Measurements from ENCODE around the gene ACSS1.

The ACSS1 gene
- long read RNA-seq, full-length matches to known transcripts: 29 of 79 reads
- long read RNA-seq, partial matches to known transcripts: 32 of 79 reads
- long read RNA-seq, other reads (novel, unspliced or antisense): 18 of 79 reads

DNA sequence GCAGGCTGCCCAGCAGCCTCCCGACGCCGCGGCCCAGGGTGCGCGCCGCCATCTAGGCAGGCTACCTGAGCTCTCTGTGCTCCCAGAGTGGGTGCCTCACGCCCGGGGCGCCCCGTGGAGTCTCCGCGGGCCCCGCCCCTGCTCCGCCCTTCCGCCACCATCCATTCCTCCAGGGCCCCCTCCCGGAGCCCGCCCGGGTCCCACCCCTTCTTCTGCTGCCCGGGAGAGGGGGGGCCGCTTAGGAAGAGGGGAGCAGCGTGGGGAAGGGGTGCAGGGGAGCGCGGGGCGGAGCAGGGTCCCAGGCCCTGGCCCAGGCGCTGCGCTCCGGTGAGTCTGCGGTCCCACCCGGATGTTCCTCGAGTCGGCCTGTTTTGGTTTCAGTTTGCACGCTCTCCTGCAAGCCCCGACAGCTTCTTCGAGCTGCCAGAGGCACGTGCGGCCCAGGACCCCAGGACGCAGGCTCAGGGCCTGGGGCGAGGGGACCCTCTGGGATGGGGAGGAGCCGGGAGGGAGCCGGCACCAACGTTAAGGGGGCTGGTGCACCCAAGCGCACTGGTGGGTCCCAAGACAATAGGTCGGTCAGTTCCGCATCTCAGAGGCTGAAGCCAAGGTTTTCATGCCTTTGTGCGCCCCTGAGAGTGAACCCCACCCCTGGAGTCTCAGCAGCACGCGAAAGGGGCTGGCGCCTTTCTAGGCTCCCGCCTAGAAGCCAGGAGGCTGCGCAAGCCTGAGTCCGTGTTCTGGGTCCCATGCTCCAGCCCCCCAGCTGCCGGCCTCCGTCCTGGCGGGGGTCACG is at the start of gene ACSS1:
Gene ACSS1, minus strand, starts transcription at position 89 of the 796 bp plus-strand sequence. Its CDS starts 37 bp downstream, at position 52.
- DNase-seq (ENCODE audit: low read depth in 1 of 2, low spot score in 1 of 2): peak in 1 of 2 experiments; percentile 43
- Histone ChIP-seq H3K27ac (replicated peaks) (peak within 1 kb of the TSS; percentile 80), H3K27me3 (ENCODE audit: insufficient read depth, poor library complexity, severe bottlenecking) (no peaks in the 10 kb centered on the region), H3K4me3 (replicated peaks; ENCODE audit: insufficient read depth, low read length) (peak within 1 kb of the TSS; percentile 50)
- TF ChIP-seq GABPA (IDR thresholded peaks at IDR 0.05; ENCODE audit: low read depth): no peak
- TF ChIP-seq, protein P1, sequence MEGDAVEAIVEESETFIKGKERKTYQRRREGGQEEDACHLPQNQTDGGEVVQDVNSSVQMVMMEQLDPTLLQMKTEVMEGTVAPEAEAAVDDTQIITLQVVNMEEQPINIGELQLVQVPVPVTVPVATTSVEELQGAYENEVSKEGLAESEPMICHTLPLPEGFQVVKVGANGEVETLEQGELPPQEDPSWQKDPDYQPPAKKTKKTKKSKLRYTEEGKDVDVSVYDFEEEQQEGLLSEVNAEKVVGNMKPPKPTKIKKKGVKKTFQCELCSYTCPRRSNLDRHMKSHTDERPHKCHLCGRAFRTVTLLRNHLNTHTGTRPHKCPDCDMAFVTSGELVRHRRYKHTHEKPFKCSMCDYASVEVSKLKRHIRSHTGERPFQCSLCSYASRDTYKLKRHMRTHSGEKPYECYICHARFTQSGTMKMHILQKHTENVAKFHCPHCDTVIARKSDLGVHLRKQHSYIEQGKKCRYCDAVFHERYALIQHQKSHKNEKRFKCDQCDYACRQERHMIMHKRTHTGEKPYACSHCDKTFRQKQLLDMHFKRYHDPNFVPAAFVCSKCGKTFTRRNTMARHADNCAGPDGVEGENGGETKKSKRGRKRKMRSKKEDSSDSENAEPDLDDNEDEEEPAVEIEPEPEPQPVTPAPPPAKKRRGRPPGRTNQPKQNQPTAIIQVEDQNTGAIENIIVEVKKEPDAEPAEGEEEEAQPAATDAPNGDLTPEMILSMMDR (IDR thresholded peaks at IDR 0.05; ENCODE audit: insufficient read depth, low read length): no peak
- no peak for TF ChIP-seq POLR2AphosphoS5 (IDR thresholded peaks at IDR 0.05; ENCODE audit: low read depth)
- TF ChIP-seq, protein P2, sequence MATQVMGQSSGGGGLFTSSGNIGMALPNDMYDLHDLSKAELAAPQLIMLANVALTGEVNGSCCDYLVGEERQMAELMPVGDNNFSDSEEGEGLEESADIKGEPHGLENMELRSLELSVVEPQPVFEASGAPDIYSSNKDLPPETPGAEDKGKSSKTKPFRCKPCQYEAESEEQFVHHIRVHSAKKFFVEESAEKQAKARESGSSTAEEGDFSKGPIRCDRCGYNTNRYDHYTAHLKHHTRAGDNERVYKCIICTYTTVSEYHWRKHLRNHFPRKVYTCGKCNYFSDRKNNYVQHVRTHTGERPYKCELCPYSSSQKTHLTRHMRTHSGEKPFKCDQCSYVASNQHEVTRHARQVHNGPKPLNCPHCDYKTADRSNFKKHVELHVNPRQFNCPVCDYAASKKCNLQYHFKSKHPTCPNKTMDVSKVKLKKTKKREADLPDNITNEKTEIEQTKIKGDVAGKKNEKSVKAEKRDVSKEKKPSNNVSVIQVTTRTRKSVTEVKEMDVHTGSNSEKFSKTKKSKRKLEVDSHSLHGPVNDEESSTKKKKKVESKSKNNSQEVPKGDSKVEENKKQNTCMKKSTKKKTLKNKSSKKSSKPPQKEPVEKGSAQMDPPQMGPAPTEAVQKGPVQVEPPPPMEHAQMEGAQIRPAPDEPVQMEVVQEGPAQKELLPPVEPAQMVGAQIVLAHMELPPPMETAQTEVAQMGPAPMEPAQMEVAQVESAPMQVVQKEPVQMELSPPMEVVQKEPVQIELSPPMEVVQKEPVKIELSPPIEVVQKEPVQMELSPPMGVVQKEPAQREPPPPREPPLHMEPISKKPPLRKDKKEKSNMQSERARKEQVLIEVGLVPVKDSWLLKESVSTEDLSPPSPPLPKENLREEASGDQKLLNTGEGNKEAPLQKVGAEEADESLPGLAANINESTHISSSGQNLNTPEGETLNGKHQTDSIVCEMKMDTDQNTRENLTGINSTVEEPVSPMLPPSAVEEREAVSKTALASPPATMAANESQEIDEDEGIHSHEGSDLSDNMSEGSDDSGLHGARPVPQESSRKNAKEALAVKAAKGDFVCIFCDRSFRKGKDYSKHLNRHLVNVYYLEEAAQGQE (IDR thresholded peaks at IDR 0.05; ENCODE audit: insufficient replicate concordance, low read depth): no peak
- no peak for TF ChIP-seq SPI1 (IDR thresholded peaks at IDR 0.05; ENCODE audit: borderline replicate concordance, low read depth)

DNA sequence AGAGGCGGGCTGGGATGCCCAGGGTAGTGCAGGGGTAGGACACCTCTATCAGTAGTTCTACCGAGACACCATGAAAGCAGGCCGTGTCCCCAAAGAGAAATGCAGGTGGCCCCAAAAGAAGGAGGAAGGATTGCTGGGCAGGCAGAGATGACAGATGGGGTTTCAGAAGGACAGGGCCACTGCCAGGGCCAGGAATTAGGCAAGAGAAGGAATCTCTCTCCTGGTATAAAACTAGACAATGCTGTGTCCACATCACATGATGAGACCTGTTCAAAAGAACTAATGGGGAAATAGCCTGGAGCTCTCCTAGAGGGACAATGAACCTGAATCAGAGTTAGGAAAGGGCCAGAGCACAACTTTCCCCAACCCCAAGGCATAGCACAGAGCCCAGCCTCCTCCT is 45.6 kb upstream of the ACSS1 start:
- no peak overlapping the region for H3K27ac ChIP-seq (replicated peaks)
- TF ChIP-seq, protein P2 (IDR thresholded peaks at IDR 0.05; ENCODE audit: insufficient replicate concordance, low read depth): no peak
- TF ChIP-seq GABPA (IDR thresholded peaks at IDR 0.05; ENCODE audit: low read depth): no peak
- H3K4me3 ChIP-seq (replicated peaks; ENCODE audit: insufficient read depth, low read length): no peak overlapping the region
- H3K27me3 ChIP-seq (ENCODE audit: insufficient read depth, poor library complexity, severe bottlenecking): peaks cover 2% of the 10 kb centered on the region
- DNase-seq (ENCODE audit: low read depth in 1 of 2, low spot score in 1 of 2): no peak

GRCh38 chr20:25100914-25101313 is 43.0 kb upstream of the ACSS1 start:
- TF ChIP-seq GABPA (IDR thresholded peaks at IDR 0.05; ENCODE audit: low read depth): no peak
- TF ChIP-seq, protein P2 (IDR thresholded peaks at IDR 0.05; ENCODE audit: insufficient replicate concordance, low read depth): no peak
- TF ChIP-seq, protein P1 (IDR thresholded peaks at IDR 0.05; ENCODE audit: insufficient read depth, low read length): no peak
- no peak for TF ChIP-seq SPI1 (IDR thresholded peaks at IDR 0.05; ENCODE audit: borderline replicate concordance, low read depth)
- no peak for TF ChIP-seq POLR2AphosphoS5 (IDR thresholded peaks at IDR 0.05; ENCODE audit: low read depth)
- DNase-seq (ENCODE audit: low read depth in 1 of 2, low spot score in 1 of 2): no peak
- no peak overlapping the region for H3K27ac ChIP-seq (replicated peaks)
- H3K4me3 ChIP-seq (replicated peaks; ENCODE audit: insufficient read depth, low read length): no peak overlapping the region
- no peaks in the 10 kb centered on the region for H3K27me3 ChIP-seq (ENCODE audit: insufficient read depth, poor library complexity, severe bottlenecking)
